Caki2 (cell line): ENCODE data around the gene ADNP2. TPM values are rescaled to one million over a fixed set of nuclear protein-coding genes. Genes with fewer than 3 reads are reported as not detected.

Experiments
- DNase-seq: peaks from one replicate; pipeline ENCODE4 v3.0.0-alpha.2; 2015; ENCODE audit warnings: low read depth
- in situ Hi-C: cut with HindIII; loops from 2 replicates; pipeline ENCODE4 v1.10.0; 2016; ENCODE audit warnings: low sequenced_read_pairs, low pct_unique_long_range_greater_than_20kb, mixed read lengths
- total RNA-seq: library from RNA; depleted of rRNA; stranded (reverse); fragments of >200 nt; shearing (Covaris generic); gene quantifications from 2 replicates; pipeline ENCODE4 v1.2.3, GENCODE V29; 2014; ENCODE audit warnings: low replicate concordance

ADNP2 gene
- total RNA-seq, 1 experiment from 2014 or later: 8.1 TPM

GRCh38 chr18:80104364-80104779 is 4.7 kb upstream of the ADNP2 start:
- no peak for DNase-seq
- in situ Hi-C loops: no loop called here

GRCh38 chr18:80105369-80106167 is 3.5 kb upstream of the ADNP2 start:
- DNase-seq: no peak
- in situ Hi-C loops: no loop called here

- in situ Hi-C loops: no loop called here
- DNase-seq: no peak
These were observed 2.5 kb upstream of the ADNP2 start for GRCh38 chr18:80106482-80107051.

GRCh38 chr18:80107426-80107825 is 1.6 kb upstream of the ADNP2 start:
- no peak for DNase-seq
- in situ Hi-C loops: no loop called here

GRCh38 chr18:80108121-80108536 is 933 bp upstream of the ADNP2 start:
- no peak for DNase-seq
- in situ Hi-C loops: no loop called here

- in situ Hi-C loops: no loop called here
- DNase-seq: peak; percentile 15
These were observed 615 bp downstream of the ADNP2 start for GRCh38 chr18:80109676-80110078.

GRCh38 chr18:80112624-80113248 is 3.7 kb downstream of the ADNP2 start:
- no peak for DNase-seq
- in situ Hi-C loops: no loop called here

GRCh38 chr18:80115035-80115434 is 6.0 kb downstream of the ADNP2 start:
- no peak for DNase-seq

GRCh38 chr18:80119111-80119510 is 10.0 kb downstream of the ADNP2 start:
- no peak for DNase-seq
- in situ Hi-C loops: no loop called here

More at GRCh38 chr18:80115035-80115434, 6.0 kb downstream of the ADNP2 start:
- in situ Hi-C loops: no loop called here

- no peak for DNase-seq
These were observed 11.9 kb downstream of the ADNP2 start for GRCh38 chr18:80120932-80121331.

GRCh38 chr18:80124131-80124530 is 15.1 kb downstream of the ADNP2 start:
- in situ Hi-C loops: no loop called here
- DNase-seq: no peak

More at GRCh38 chr18:80120932-80121331, 11.9 kb downstream of the ADNP2 start:
- in situ Hi-C loops: no loop called here

GRCh38 chr18:80126797-80127196 is 17.7 kb downstream of the ADNP2 start:
- no peak for DNase-seq
- in situ Hi-C loops: no loop called here

- in situ Hi-C loops: no loop called here
- no peak for DNase-seq
These were observed 18.6 kb downstream of the ADNP2 start for GRCh38 chr18:80127635-80128034.

- in situ Hi-C loops: no loop called here
- no peak for DNase-seq
These were observed 20.8 kb downstream of the ADNP2 start for GRCh38 chr18:80129672-80130367.

- in situ Hi-C loops: no loop called here
- no peak for DNase-seq
These were observed 21.5 kb downstream of the ADNP2 start for GRCh38 chr18:80130555-80130954.

GRCh38 chr18:80132180-80132812 is 23.2 kb downstream of the ADNP2 start:
- in situ Hi-C loops: no loop called here
- DNase-seq: no peak

GRCh38 chr18:80133124-80133523 is 24.1 kb downstream of the ADNP2 start:
- in situ Hi-C loops: no loop called here
- no peak for DNase-seq

- in situ Hi-C loops: no loop called here
These were observed 26.1 kb downstream of the ADNP2 start for GRCh38 chr18:80135136-80135535.

More at GRCh38 chr18:80135136-80135535, 26.1 kb downstream of the ADNP2 start:
- no peak for DNase-seq
